ENCODE data around the gene TEX19.

DNA sequence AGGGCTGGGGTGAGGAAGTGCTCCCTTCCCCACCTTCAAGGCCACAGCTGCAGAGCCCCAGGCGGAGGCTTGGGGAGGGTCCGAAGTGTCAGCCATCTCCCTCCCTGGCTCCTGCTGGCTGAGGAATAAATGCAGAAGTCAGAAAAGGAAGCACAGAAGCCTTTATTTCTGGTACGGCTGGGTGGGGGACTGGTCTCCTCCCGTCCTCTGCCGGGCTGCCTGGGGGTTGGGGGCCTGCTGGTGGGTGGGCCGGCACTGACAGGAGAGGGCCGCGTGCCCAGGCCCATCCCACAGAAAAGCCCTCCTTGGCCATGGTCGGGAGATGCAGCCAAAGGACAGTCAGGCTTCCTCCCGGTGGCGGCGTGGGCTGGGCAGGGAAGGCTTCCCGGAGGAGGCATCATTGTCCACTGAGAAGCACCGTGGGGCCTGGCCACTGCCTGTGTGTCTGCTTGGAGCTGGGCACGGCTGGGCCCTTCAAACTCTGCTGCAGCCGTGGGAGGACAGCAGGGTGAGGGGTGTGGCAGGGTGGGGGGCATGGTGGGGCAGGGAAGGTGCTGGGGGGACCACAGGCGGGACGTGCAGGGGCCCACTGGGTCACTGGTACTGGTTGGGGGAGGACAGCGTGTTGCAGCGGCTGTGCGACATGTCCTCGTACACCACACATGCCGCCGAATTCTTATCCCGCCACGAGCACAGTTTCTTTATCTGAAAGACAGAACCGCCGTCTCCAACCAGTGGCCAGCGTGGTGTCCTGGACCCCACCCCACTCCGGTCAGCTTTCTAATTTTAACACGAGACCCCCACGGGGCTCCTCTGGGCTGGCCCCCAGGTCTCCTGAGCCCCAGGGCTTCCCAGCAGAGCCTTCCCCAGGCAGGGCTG, 44.1 kb upstream of the TEX19 start:
- TF ChIP-seq POLR2A (IDR thresholded peaks at IDR 0.05; ENCODE audit: low read depth, low read length) = no peak
- no peak for TF ChIP-seq POLR2AphosphoS5 (IDR thresholded peaks at IDR 0.05; ENCODE audit: low read depth, low read length)
- no peak for TF ChIP-seq TAF1 (IDR thresholded peaks at IDR 0.05; ENCODE audit: borderline replicate concordance, low read depth, low read length)

Measured in GM12892 (cell line).